DOHH2 (cell line): Measurements from ENCODE around the gene MRPL50.

Experiments used
- EZH2phosphoT487 ChIP-seq: fragments of 200-600 bp; sonication (generic); IDR thresholded peaks from 2 replicates; pipeline ENCODE4 v1.6.1; 2017; ENCODE audit warnings: borderline replicate concordance, mild to moderate bottlenecking, antibody characterized with exemption, low read length, moderate library complexity, mixed read lengths
- TF ChIP-seq, protein P1 (sequence below): fragments of 200-600 bp; sonication (generic); IDR thresholded peaks from one replicate; pipeline ENCODE4 v1.5.1; 2014; ENCODE audit warnings: antibody characterized with exemption, mild to moderate bottlenecking, low read depth, low read length; ENCODE audit not compliant: poor library complexity, severe bottlenecking

DNA sequence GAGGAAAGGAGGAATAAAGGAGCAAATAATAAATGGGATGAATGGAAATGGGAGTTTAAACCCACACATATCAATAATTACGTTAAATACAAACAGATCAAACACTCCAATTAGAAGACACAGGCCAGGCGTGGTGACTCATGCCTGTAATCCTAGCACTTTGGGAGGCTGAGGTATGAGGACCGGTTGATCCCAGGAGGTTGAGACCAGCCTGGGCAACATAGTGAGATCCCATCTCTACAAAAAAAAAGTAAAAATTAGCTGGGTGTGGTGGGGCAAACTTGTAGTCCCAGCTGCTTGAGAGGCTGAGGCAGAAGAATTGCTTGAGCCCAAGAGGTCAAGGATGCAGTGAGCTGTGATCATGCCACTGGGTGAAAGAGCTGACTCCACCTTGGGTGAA is 17.3 kb downstream of the MRPL50 start:
- TF ChIP-seq, protein P1, sequence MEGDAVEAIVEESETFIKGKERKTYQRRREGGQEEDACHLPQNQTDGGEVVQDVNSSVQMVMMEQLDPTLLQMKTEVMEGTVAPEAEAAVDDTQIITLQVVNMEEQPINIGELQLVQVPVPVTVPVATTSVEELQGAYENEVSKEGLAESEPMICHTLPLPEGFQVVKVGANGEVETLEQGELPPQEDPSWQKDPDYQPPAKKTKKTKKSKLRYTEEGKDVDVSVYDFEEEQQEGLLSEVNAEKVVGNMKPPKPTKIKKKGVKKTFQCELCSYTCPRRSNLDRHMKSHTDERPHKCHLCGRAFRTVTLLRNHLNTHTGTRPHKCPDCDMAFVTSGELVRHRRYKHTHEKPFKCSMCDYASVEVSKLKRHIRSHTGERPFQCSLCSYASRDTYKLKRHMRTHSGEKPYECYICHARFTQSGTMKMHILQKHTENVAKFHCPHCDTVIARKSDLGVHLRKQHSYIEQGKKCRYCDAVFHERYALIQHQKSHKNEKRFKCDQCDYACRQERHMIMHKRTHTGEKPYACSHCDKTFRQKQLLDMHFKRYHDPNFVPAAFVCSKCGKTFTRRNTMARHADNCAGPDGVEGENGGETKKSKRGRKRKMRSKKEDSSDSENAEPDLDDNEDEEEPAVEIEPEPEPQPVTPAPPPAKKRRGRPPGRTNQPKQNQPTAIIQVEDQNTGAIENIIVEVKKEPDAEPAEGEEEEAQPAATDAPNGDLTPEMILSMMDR, result no peak
- TF ChIP-seq EZH2phosphoT487, result no peak
